ENCODE measurements around the gene CNN2.
"Not testable (repeated sequence)": the region's sequence is repeated elsewhere in the genome, so short reads cannot be mapped to it uniquely, and the experiment has no call there.

Gene CNN2

DNA sequence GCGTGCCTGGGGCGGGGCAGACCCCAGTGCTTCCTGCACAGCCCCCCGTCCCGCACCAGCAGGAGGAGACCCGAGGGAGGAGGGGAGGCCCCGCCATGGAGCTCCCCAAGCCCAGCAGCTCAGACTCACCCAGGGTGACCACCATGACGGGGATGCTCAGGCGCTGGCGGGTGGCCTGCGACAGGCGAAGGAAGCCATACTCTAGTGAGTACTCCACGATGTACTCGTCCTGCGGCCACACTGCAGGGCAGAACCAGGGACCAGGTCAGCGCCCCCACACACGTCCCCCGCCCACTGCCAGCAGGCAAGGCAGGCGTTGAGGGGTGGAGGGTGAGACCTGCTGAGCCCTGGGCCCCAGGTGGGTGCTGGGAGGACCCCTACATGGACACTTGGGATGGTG is 14.1 kb upstream of the CNN2 start:
- no peak for DNase-seq

DNA sequence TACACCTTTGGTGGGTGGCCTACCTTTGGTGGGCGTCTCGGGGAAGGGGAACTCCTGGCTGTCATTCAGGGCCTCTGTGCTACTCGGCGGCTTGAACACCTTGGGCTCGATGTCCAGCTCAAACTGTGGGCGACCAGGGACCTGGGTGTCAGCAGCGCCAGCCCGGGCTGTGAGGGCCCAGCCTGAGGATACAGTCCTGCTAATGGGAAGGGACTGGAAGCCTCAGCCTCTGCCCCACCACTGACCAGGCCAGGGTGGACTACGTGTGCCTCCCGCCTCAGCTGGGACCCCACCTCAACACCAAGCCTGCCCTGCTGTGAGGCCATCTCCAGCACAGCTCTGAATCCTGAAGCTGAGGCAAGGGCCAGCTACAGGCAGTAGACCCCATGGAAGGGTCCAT is 13.2 kb upstream of the CNN2 start:
- DNase-seq = no peak

DNA sequence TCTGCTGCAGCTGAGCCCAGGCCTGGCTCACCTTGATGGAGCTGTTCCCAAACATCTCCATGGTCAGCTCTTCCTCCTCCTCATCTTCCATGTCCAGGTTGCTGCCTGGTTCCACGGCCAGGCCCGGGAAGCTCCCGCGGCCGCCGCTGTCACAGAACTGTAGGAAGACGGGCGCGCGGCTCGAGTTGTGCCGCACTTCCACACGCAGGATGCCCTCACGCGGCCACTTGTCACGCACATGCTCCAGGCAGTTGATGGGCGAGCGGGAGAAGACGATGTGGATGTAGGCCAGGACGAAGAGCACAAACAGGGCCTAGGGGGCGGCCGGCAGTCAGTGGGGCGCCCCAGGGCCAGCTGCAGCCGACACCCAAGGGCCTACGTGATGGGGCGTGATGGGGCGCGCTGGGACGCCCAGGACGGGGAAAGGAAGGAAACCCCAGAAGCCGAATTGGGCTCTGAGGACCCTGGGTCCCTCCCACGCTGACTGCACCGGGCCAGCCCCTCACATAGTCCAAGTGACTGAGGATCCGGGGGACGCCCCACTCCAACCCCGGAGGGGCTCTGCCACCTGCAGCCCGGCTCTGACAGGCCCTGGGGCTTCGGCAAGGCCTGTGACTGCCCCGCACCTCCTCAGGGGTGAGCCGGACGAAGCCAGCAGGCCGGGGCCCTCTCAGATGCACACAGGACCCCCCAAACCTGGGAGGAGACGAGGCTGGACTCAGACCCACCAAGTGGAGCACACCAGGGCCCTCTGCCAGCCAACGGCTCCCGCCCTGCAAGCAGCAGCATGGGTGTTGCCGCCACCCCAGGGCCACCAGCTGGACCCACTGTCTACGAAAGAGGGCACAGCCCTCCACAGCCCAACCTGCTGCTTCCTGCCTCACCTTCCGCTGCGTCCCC is 12.0 kb upstream of the CNN2 start:
- DNase-seq = no peak

DNA sequence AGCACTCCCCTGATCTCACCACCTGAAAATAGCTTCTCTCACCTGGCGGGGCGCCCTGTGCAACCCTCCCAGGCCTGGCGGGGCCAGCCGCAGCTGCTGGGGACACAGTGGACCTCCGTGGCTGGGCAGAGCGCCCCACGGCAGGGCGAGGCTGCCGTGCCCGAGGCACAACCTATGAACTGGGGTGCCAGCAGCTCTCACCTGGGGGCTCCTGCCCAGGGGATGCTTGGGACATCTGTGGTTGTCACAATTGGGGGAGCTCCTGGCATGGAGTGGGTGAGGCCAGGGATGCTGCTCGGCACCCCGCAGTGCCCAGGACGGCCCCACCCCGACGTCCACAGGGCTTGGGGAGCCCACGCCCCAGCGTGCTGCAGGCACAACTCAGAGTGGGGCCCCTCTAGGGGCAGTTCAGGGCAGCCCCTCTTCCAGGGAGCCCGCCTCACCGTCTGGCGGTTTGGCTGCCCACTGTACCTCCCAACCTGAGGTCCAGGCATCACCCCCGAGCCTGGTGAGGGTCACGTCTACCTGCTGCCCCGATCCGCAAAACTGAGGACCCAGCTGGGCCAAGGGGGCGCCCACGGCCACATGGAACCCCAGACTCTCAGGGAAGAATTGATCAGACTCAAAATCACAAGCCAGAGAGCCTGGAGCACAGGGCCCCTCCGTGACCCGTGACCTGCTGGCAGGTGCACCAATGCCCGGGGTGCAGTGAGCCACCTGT is 11.2 kb upstream of the CNN2 start:
- no peak for DNase-seq

DNA sequence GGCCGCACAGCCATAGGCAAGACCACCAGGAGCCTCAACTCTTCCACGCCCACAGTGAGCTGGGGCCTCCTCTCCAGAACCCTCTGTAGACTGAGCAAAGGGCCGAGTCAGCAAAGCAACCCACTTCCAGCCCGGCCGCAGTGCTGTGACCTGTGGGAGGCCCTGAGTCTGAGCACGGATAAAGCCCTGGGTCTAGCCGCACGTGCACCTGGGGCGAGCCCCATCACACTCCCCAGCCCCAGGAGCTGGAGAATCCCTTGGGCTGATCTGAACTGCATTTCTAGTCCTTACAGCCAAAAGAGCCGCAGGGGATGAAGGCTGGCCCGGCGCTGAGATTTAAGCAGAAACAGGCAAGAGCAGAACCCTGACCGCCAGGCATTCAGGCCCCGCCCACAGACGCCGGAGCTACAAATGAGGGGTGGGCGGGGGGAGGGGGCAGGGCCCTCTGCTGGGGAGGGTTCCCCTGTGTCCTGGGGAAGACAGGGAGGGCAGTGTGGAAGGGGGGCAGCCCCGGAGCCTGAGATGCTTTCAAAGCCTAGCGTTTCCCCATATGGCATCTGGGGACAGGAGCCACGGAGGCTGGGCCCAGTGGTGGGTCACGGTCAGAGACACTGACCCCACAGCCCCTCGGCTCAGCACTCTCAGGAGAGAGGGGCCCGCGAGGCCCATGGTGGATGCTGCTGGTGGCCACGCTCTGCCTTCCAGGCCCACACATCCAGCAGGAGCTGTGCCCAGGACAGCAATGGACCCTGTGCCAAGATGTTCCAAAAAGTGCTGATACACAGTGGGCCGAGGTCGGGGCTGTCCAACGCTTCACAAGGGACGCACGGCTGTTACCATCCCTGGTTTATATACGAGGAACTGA is 10.4 kb upstream of the CNN2 start:
- DNase-seq = no peak

DNA sequence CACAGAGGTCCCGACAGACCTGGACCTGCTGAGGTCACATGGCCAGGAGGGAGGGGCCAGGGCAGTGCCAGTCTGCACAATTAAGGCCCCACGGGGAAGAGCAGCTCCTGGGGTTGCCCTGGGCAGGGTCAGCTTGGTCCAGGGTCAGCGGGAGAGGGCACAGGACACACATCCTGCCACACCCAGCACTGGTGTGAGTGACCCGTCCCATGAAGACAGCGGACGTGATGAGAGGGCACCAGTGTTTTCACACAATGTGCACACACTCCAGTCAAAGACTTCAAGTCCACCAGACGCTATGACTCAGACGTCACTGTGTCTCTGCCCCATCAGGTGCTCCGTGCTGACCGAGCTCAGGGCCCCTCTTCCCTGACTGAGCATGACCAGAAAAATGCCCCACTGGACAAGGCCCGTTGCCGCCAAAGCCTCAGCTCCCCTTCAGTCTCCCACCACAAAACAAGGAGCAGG is 9.7 kb upstream of the CNN2 start:
- DNase-seq = no peak

DNA sequence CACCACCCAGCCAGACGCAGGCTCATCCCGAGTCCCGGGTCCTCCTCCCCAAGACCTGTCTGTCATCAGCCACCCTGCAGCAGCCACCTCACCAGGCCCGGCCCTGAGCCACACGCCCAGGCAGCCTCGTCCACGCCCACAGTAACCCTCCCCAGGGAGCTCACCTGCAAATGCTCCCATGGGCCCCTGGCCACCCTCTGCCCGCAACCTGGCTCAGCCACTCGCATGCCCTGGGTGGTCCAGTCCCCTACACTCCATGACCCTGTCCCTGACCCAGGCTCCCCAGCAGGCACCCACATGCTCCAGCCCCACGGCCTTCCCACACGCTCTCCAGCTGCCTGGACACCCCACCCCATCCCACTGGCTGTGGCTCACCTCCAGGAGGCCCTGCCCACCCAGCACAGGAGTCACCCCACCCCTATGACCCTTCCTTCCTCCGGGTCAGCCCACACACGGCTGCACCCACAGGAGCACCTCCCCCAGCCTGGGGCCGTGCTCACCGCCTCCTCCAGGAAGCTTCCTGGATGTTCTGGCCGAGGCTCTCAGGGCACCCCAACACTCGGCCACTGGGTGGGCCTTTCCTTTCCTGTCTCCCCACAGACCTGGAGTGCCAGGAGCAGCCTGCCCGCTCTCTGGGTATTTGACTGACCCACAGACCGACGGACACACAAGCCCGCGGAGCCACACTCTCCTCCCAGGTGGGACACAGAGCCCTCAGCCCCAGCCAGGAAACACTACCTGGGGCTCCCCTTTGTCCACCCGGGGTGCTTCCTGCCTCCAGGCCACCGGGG is 9.1 kb upstream of the CNN2 start:
- no peak for DNase-seq

DNA sequence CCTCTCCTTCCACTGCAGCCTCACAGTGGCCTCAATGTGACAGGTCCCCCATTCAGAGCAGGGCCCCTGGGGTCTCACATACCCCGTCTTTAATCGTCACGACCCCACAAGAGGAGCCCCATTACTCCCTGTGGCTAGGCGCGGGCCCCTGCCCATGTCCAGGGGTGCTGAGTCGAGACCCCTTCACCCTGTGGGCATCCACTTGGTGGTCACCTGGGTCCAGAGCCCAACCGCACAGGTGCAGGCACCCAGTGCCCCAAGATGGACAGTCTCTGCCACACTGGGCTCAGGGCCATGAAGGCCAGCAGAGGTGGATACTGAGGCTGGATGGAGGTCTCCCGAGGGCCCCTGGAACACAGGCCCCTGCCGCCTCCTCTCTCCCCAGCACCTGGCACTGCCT is 8.5 kb upstream of the CNN2 start:
- no peak for DNase-seq

GRCh38 chr19:1018393-1018792 is 8.0 kb upstream of the CNN2 start:
- DNase-seq = no peak

DNA sequence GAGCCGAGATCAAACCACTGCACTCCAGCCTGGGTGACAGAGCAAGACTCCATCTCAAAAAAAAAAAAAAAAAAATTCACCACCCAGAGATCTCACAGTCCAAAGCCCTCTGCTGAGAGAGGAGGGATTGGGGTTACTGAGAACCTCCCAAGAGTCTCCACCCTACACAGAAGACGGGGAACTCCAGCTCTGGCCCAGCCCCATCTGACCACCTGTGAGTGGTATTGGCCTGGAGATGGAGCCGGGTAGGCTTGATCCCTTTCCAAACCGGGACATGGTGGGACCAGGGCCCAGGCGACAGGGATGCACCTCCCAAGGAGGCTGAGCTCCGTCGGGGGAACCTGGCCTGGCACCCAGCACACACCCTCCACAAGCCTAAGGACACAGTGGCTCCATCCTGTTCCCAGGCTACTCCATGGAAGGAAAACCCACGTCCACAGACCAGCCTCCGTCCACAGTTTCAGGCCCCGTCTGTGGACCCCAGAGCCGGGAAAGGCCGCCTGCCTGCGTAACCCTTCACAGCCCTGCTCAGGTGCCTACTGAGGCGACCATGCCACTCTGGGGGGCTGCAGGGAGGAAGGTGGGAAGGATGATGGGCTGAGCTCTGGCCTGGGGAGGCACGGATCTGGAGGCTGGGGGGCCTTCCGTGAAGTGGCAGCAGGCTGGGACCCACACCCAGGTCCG is 7.3 kb upstream of the CNN2 start:
- no peak for DNase-seq

GRCh38 chr19:1019616-1019961 is 6.8 kb upstream of the CNN2 start:
- no peak for DNase-seq

- peak; percentile 40 for DNase-seq
These were observed 6.2 kb upstream of the CNN2 start for GRCh38 chr19:1019980-1020867.

- peak; percentile 97 for DNase-seq
These were observed 5.5 kb upstream of the CNN2 start, which contains the start of gene TMEM259 for GRCh38 chr19:1020868-1021425. Gene TMEM259 (minus strand): TSS chr19:1021123. CDS start chr19:1020996, 127 bp downstream.

DNA sequence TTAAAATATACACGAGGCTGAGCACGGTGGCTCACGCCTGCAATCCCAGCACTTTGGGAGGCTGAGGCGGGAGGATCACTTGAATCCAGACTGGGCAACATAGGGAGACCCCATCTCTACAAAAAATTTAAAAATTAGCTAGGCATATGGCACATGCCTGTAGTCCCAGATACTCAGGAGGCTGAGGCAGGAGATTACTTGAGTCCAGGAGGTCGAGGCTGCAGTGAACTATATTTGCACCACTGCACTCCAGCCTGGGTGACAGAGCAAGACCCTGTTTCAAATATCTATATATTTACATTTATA is 2.6 kb upstream of the CNN2 start:
- DNase-seq = not testable (repeated sequence)

DNA sequence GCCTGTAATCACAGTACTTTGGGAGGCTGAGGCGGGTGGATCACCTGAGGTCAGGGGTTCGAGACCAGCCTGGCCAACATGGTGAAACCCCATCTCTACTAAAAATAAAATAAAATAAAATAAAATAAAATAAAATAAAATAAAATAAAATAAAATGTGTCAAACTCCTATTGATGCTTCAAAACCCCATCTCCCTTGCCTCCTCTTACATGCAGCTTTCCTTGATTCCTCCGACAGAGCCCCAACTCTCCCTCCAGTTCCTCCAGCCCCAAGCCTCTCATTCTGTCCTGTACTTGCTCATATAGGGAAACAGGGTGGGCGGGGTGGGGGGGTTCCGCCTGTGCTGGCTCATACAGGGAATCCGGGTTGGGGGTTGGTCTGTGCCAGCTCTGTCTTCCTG is 1.3 kb upstream of the CNN2 start:
- not testable (repeated sequence) for DNase-seq

GRCh38 chr19:1026783-1027649 is 608 bp downstream of the CNN2 start:
- DNase-seq = peak; percentile 18

- DNase-seq = no peak
These were observed 1.2 kb downstream of the CNN2 start for GRCh38 chr19:1027650-1028061.

DNA sequence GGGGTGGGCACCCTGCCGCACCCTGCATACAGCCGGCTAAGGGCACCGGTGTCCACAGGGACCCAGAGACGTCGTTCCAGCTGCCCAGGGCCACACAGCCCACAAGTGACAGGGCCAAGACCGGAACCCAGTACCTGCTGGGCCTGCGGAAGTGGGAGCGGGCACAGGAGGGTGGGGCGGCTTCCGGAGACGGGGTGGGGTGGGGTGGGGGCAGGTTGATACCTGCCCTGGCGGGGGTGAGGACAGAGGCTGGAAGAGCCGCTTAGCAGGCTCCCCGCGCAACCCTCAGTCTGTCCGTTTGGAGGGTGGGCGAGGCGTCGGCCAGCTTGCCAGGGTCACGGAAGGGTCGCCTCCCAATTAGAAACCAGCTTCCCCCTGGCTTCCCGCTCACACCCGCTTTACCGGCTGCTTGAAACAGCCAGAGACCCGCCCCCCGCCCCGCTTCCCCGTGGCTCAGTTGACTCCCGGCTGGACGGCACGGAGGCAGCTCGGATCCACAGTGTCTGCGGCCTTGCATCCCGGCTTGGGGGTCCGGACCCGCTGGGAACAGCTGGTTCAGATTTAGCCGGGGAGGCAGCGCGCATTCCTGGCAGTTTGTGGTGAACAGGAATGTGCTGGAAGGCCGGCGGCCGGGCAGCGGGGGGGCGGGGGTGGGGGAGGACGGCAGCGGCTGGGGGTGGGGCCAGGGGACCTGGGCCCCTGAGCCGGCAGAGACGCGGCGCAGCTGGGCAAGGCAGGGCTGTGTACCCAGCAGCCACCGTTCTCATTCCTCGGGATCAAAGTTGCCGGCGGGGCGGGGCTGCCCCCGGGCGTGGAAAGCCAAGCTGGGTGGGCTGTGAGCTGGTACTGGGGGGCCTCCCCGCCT is 1.9 kb downstream of the CNN2 start:
- DNase-seq = peak; percentile 51
